ENCODE measurements around the gene TMEM107. TPM values are rescaled to one million over a fixed set of nuclear protein-coding genes. Genes with fewer than 3 reads are reported as not detected.
A peak's percentile ranks its signal among the peaks of the same experiment; 100 is the strongest.

Gene TMEM107
- total RNA-seq, 1 experiment from 2014 or later: 30.1 TPM

GRCh38 chr17:8188263-8188839, 12.2 kb upstream of the TMEM107 start:
- Histone ChIP-seq H3K27me3 (ENCODE audit: insufficient read depth, low read length) (no peaks in the 10 kb centered on the region), H2AFZ (ENCODE audit: low read depth, low read length, poor library complexity, severe bottlenecking) (no peak overlapping the region), H3K4me2 (ENCODE audit: low read length) (peak overlapping the region; percentile 94), H3K9me3 (ENCODE audit: control insufficient read depth in 1 of 2, insufficient read depth in 1 of 2, low read depth in 1 of 2, low read length in 2 of 2) (no peaks in the 10 kb centered on the region), H3K9me2 (ENCODE audit: insufficient read depth) (no peaks in the 10 kb centered on the region), H3K27ac (ENCODE audit: low read depth, low read length) (peak overlapping the region; percentile 89), H4K20me1 (ENCODE audit: insufficient read depth) (no peaks in the 10 kb centered on the region), H3K4me3 (replicated peaks in 1 of 2; ENCODE audit: low read depth in 1 of 2, low read length in 2 of 2) (peak overlapping the region; percentile 75 to 83), H3K36me3 (ENCODE audit: control insufficient read depth in 1 of 2, insufficient read depth in 2 of 2, low read length in 2 of 2) (no peaks in the 10 kb centered on the region), H3K4me1 (ENCODE audit: control insufficient read depth in 1 of 2, insufficient read depth in 2 of 2, low read length in 2 of 2) (peaks cover 32 to 66% of the 10 kb centered on the region in 2 experiments), H3K9ac (ENCODE audit: low read length) (peak overlapping the region; percentile 87), H3K79me2 (ENCODE audit: insufficient read depth, low read length) (peaks cover 14% of the 10 kb centered on the region; the same call in 1 of the 2 replicates)
- DNase-seq (ENCODE audit: low read depth, low spot score): no peak
- ChIA-PET CTCF (interaction anchor here (1.0 to 1.2 kb wide), 2 partner anchors 24 to 109 kb away, joined by 3 to 4 read pairs; no protein-coding TSS in a partner anchor), RAD21 (ENCODE audit: low non-redundant PET in 1 of 2, low total read pairs in 2 of 2, uncharacterized antibody in 2 of 2, unreplicated experiment in 2 of 2) (interaction anchor here (1.0 to 1.1 kb wide), 2 partner anchors 35 to 107 kb away, joined by 3 read pairs; no protein-coding TSS in a partner anchor), POLR2A (interaction anchor here (1.4 to 6.9 kb wide), 5 partner anchors 8 to 60 kb away, joined by 4 to 63 read pairs (median 21); partner anchors contain the start of genes AURKB, CTC1 and PFAS)
- BruUV-seq (replicated peaks): no TSS peak
- intact Hi-C loops (cut with micrococcal nuclease): loop anchor here (5.0 kb wide), 1 partner anchor 51 kb away; no protein-coding TSS in a partner anchor
- no peak for ATAC-seq
- TF ChIP-seq FOSL1 (IDR thresholded peaks at IDR 0.05; ENCODE audit: low read depth): no peak
- TF ChIP-seq EZH2 (IDR thresholded peaks at IDR 0.05): no peak
- TF ChIP-seq SRF (IDR thresholded peaks at IDR 0.05; ENCODE audit: low read depth): no peak
- no peak for TF ChIP-seq CEBPB (IDR thresholded peaks at IDR 0.05; ENCODE audit: low read depth)
- no peak for TF ChIP-seq EGR1 (IDR thresholded peaks at IDR 0.05; ENCODE audit: low read depth)
- no peak for TF ChIP-seq POLR2A (IDR thresholded peaks at IDR 0.05; ENCODE audit: borderline replicate concordance, extremely low read depth, insufficient read depth, insufficient read length)
- no peak for TF ChIP-seq ELF1 (IDR thresholded peaks at IDR 0.05; ENCODE audit: borderline replicate concordance, low read depth)
- TF ChIP-seq EZH2phosphoT487 (IDR thresholded peaks at IDR 0.05; ENCODE audit: borderline replicate concordance): no peak
- TF ChIP-seq JUND (IDR thresholded peaks at IDR 0.05): no peak
- TF ChIP-seq SIN3A (IDR thresholded peaks at IDR 0.05; ENCODE audit: low read depth): no peak
- no peak for TF ChIP-seq RAD21 (IDR thresholded peaks at IDR 0.05; ENCODE audit: low read depth)
- no peak for TF ChIP-seq YY1 (IDR thresholded peaks at IDR 0.05; ENCODE audit: extremely low read depth, insufficient replicate concordance, low read depth, low read length)
- no peak for TF ChIP-seq CBX3 (IDR thresholded peaks at IDR 0.05; ENCODE audit: low read depth)
- TF ChIP-seq ZFX (IDR thresholded peaks at IDR 0.05): no peak
